ENCODE results near the gene DIP2C.
"Not testable (repeated sequence)": the region's sequence is repeated elsewhere in the genome, so short reads cannot be mapped to it uniquely, and the experiment has no call there.

The DIP2C gene

DNA sequence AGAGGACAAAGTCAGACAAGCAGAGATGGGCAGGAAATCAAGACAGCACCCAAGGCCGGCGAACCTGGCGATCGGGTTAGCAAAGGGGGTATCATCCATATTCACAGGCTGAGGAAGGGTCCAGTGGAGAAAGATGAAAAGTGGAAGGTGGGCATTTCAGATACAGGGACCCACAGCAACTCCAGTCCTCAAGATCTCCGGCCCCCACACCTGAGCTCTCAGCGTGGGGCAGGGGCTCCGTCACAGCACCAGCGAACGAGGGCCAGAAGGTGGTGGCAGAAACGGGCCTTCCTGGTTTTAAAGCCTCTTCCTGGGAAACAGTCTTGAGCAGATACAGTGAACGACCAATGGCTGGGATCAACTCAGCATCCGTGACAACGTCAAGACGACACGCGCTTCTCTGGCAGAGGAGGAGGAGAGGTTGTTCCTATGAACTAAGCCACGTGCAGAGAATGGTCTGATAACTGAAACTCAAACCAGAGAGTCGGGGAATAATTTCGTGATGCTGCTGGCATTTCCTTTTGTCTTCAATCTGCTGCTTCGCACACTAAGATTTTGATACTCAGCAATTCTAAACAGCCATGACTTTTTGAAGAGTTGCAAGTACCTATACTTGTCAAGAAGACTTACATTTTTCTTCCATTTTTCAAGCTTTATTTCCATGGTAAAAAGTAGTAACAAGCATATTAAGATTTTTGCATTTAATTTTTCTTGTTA, 334.4 kb downstream of the DIP2C start:
- H3K9me3 ChIP-seq (ENCODE audit: low read length): no peaks in the 10 kb centered on the region
- H3K4me3 ChIP-seq (ENCODE audit: low read length): no peak overlapping the region
- no peak overlapping the region for H2AFZ ChIP-seq (ENCODE audit: low read depth, low read length)
- no peaks in the 10 kb centered on the region for H3K27me3 ChIP-seq (ENCODE audit: insufficient read depth, low read length)
- peaks cover 82% of the 10 kb centered on the region for H3K36me3 ChIP-seq (ENCODE audit: insufficient read depth, low read length)
- H3K4me1 ChIP-seq (ENCODE audit: insufficient read depth, low read length): no peaks in the 10 kb centered on the region

DNA sequence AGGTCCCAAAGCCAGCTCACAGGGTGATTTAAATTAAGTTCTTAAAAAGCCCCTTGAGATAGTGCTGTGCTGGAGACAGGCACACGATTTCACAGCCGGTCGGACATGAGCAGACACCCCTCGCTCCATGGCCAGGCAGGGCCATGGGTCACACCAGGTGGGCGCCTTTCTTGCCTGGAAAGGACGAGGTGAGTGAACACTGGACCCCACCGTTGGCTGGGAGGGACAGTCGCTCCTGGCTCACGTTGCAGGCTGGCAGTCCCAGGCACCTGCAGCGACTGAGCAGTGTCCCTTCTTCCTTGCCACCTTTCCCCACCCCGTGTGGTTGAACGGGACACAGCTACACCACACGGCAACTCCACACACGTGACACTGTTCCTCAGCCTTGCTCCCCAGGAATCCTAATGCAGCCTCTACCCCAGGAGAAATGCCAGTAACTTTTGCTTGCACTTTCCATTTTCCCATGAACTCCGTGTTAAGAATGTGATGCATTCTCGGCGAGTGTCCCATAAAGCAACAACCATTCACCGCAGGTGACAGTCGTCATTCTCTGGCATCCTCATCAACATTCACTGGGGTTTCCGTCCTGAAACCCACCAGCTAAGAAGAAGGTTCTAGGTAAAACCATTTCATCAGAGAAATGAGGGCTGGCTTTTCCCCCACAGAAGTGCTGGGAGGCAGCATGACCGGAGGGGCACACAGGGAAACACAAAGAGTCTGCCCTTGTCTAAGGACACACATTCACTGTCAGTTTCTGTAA, 336.8 kb downstream of the DIP2C start:
- Histone ChIP-seq H2AFZ (ENCODE audit: low read depth, low read length) (no peak overlapping the region), H3K4me1 (ENCODE audit: insufficient read depth, low read length) (no peaks in the 10 kb centered on the region), H3K27me3 (ENCODE audit: insufficient read depth, low read length) (no peaks in the 10 kb centered on the region), H3K36me3 (ENCODE audit: insufficient read depth, low read length) (peaks cover 85% of the 10 kb centered on the region), H3K4me3 (ENCODE audit: low read length) (no peak overlapping the region), H3K9me3 (ENCODE audit: low read length) (peaks cover 11% of the 10 kb centered on the region)

DNA sequence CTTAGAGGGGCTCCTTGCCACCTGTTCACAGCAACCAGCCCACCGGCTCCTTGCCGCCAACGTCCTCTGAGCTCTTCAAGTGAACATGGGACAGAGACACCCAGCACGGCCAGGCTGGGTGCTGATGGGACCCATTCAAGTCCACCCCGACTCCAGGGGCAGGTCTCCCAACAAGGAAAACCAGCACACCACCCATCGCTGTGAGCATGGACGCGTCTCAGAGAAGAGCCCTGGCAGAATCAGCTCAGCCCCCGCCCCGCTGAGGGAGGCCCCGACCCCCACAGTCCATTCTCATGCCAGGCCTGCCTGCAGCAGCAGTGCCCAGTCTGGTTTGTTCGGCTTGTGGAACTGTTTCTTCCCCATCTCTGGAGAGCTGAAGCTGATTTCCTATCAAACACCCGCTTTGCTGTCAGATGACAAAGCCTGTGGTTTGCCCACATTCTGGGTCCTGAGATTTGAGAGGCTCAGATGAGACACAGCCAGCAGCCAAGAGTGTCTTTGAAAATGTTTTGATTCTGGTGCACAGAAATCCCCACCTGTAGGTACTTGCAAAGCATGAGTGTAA, 337.6 kb downstream of the DIP2C start:
- peaks cover 77% of the 10 kb centered on the region for H3K36me3 ChIP-seq (ENCODE audit: insufficient read depth, low read length)
- no peaks in the 10 kb centered on the region for H3K27me3 ChIP-seq (ENCODE audit: insufficient read depth, low read length)
- H3K4me1 ChIP-seq (ENCODE audit: insufficient read depth, low read length): no peaks in the 10 kb centered on the region
- H3K9me3 ChIP-seq (ENCODE audit: low read length): peaks cover 11% of the 10 kb centered on the region
- no peak overlapping the region for H3K4me3 ChIP-seq (ENCODE audit: low read length)
- H2AFZ ChIP-seq (ENCODE audit: low read depth, low read length): no peak overlapping the region

DNA sequence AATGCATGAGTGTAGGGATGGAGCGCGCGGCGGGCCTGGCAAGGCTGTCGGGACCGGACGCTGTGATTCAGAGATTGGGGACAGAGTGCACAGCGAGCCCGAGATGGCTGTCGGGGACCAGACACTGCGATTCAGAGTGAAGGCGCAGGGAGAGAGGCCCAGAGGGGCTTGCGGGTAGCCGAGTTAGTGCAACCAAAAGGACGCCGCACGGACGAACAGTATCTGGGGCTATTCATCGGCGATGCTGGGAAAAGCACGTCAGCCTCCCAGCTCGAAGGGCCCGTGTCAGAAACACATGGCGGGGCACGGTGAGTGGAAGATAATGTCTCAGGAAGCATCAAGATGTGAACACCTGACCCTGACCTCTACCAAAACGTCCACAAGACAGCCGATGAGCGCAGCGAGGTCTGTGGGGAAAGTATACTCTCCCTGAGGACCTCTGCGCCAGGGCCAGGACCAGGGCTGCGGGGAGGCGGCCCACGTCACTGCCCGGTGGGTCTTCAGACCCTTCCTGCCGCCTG, 338.4 kb downstream of the DIP2C start:
- H3K9me3 ChIP-seq (ENCODE audit: low read length): peaks cover 11% of the 10 kb centered on the region
- H3K4me3 ChIP-seq (ENCODE audit: low read length): no peak overlapping the region
- no peak overlapping the region for H2AFZ ChIP-seq (ENCODE audit: low read depth, low read length)
- H3K27me3 ChIP-seq (ENCODE audit: insufficient read depth, low read length): no peaks in the 10 kb centered on the region
- peaks cover 69% of the 10 kb centered on the region for H3K36me3 ChIP-seq (ENCODE audit: insufficient read depth, low read length)
- H3K4me1 ChIP-seq (ENCODE audit: insufficient read depth, low read length): no peaks in the 10 kb centered on the region

DNA sequence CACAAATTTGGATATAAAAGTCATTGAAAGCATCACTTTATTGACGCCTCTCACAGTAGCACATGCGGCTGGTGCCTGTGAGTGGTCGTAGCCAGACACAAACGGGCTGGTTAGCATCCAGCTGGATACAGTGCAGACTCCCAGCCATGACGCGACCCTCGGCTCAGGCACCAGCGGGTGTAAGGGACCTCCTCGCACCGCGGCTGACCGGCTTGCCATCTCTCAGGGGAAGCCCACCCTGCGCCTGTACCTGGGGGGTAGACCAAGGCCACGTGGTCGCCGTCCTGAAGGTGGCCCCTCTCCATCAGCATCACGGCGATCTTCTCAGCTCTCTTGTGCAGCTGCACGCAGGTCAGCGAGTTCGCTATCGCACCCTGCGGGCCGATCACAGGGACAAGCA, 340.4 kb downstream of the DIP2C start:
- Histone ChIP-seq H3K36me3 (ENCODE audit: insufficient read depth, low read length) (peaks cover 59% of the 10 kb centered on the region), H2AFZ (ENCODE audit: low read depth, low read length) (no peak overlapping the region), H3K27me3 (ENCODE audit: insufficient read depth, low read length) (no peaks in the 10 kb centered on the region), H3K4me1 (ENCODE audit: insufficient read depth, low read length) (no peaks in the 10 kb centered on the region), H3K9me3 (ENCODE audit: low read length) (peaks cover 11% of the 10 kb centered on the region), H3K4me3 (ENCODE audit: low read length) (no peak overlapping the region)

DNA sequence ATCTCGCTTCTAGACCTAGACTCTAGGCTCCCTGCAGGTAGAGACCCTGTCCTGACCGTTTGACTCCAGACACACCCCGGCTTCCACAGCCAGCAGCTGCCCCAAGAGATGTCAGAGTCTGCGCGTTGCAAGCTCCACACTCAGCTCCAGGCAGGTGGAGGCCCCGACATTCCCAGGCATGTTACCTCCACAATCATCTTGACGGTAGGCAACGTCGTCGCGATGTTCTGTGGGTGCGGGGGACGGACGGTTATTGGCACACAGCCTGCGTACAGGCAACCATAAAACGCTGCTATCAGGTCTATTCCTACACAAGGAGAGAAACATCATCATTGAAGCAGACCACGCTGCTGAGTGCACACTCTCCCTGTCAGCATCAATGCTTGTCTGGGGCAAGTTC, 341.0 kb downstream of the DIP2C start:
- H3K36me3 ChIP-seq (ENCODE audit: insufficient read depth, low read length): peaks cover 56% of the 10 kb centered on the region
- no peak overlapping the region for H2AFZ ChIP-seq (ENCODE audit: low read depth, low read length)
- H3K4me3 ChIP-seq (ENCODE audit: low read length): no peak overlapping the region
- no peaks in the 10 kb centered on the region for H3K4me1 ChIP-seq (ENCODE audit: insufficient read depth, low read length)
- no peaks in the 10 kb centered on the region for H3K27me3 ChIP-seq (ENCODE audit: insufficient read depth, low read length)
- H3K9me3 ChIP-seq (ENCODE audit: low read length): peaks cover 11% of the 10 kb centered on the region

DNA sequence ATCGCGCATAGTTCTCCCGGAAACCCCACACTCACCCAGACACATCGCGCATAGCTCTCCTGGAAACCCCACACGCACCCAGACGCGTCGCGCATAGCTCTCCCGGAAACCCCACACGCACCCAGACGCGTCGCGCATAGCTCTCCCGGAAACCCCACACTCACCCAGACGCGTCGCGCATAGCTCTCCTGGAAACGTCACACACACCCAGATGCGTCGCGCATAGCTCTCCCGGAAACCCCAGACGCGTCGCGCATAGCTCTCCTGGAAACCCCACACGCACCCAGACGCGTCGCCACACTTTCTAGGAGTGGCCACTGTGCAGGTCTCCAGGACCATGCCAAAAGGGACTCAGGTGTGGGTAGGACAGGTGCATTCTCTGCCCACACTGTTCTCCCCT, 341.7 kb downstream of the DIP2C start:
- peaks cover 57% of the 10 kb centered on the region for H3K36me3 ChIP-seq (ENCODE audit: insufficient read depth, low read length)
- not testable (repeated sequence) for H3K4me3 ChIP-seq (ENCODE audit: low read length); H3K4me1 ChIP-seq (ENCODE audit: insufficient read depth, low read length); H2AFZ ChIP-seq (ENCODE audit: low read depth, low read length); H3K27me3 ChIP-seq (ENCODE audit: insufficient read depth, low read length)
- H3K9me3 ChIP-seq (ENCODE audit: low read length): peaks cover 11% of the 10 kb centered on the region

DNA sequence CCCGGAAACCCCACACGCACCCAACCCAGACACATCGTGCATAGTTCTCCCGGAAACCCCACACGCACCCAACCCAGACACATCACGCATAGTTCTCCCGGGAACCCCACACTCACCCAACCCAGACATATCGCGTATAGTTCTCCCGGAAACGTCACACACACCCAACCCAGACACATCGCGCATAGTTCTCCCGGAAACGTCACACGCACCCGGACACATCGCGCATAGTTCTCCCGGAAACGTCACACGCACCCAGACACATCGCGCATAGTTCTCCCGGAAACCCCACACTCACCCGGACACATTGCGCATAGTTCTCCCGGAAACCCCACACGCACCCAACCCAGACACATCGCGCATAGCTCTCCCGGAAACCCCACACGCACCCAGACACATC, 342.3 kb downstream of the DIP2C start:
- not testable (repeated sequence) for H3K27me3 ChIP-seq (ENCODE audit: insufficient read depth, low read length); H3K4me1 ChIP-seq (ENCODE audit: insufficient read depth, low read length); H2AFZ ChIP-seq (ENCODE audit: low read depth, low read length); H3K4me3 ChIP-seq (ENCODE audit: low read length)
- Histone ChIP-seq H3K9me3 (ENCODE audit: low read length) (peaks cover 11% of the 10 kb centered on the region), H3K36me3 (ENCODE audit: insufficient read depth, low read length) (peaks cover 51% of the 10 kb centered on the region)

DNA sequence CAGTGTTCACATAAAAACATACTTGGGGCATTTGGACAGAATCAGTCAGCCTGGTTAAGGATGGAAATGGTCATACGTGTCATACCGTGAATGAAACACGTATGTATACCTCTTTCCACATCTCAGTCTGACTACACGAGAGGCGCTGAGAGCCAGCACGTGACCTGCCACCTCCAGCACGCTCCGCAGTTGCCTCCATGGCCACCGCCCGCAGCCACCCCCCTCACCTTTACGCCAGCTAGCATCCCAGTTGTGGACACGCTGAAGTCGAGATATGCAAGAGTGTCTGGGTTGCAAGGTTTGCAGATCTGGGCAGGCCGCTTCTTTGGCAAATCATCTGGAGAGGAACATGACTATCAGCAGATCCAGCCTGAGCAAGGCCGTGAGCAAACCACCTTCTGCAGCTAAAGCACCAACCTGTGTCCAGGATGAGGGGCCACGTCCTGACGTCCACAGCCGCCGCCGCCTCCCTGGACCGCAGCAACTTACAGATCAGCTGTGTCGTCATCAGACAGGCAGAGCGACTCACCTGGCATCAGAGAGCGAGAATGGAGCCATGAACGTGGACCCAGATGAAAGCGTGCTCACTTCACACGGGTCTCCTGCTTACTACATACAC, 344.8 kb downstream of the DIP2C start:
- H3K9me3 ChIP-seq (ENCODE audit: low read length): peaks cover 11% of the 10 kb centered on the region
- H3K27me3 ChIP-seq (ENCODE audit: insufficient read depth, low read length): no peaks in the 10 kb centered on the region
- H2AFZ ChIP-seq (ENCODE audit: low read depth, low read length): no peak overlapping the region
- no peaks in the 10 kb centered on the region for H3K4me1 ChIP-seq (ENCODE audit: insufficient read depth, low read length)
- no peak overlapping the region for H3K4me3 ChIP-seq (ENCODE audit: low read length)
- H3K36me3 ChIP-seq (ENCODE audit: insufficient read depth, low read length): peaks cover 52% of the 10 kb centered on the region

DNA sequence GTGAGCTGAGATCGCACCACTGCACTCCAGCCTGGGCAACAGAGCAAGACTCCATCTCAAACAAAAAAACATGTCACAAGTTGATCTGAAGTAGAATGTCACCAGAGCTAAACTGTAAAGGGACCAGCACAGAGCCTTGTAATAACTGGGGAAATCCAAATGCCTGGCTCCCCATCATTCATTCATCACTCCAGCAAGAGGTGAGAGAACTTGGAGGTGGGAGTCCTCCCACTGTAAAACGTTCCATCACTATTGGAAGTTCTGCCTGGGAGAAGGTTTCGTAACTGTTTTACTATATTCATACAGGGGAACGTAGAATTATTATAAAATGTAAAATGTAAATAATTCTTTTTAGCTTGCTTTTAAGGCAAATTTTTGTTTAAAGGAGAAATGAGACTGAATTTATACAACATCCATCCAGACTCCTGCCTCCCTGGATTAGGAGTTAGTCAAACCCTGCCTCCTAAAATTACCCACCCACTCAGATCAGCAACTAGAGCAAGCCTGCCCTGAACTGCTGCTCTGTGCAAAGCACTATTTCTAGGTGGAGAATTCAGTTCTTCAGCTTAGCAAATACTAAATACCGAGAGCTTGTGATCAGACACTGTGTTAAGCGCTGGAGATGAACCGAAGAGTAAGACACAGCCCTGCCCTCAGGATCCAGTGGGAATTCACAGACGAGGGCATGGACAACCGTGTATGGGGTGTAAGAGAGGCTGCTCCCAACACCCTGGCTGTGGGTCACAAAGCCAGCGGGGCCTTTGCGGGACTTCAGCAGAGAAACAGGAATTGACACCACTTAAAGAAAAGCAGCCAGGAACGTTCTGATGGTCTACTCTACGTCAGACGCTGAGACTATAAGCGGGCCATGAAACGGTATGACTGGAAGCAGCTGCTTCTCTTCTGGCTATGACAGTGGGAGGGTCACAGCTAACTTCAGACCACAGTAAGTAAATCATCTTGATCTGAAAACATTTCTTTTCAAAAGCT, 345.9 kb downstream of the DIP2C start:
- no peak overlapping the region for H3K4me3 ChIP-seq (ENCODE audit: low read length)
- peaks cover 6% of the 10 kb centered on the region for H3K9me3 ChIP-seq (ENCODE audit: low read length)
- no peaks in the 10 kb centered on the region for H3K4me1 ChIP-seq (ENCODE audit: insufficient read depth, low read length)
- peaks cover 51% of the 10 kb centered on the region for H3K36me3 ChIP-seq (ENCODE audit: insufficient read depth, low read length)
- no peaks in the 10 kb centered on the region for H3K27me3 ChIP-seq (ENCODE audit: insufficient read depth, low read length)
- no peak overlapping the region for H2AFZ ChIP-seq (ENCODE audit: low read depth, low read length)

DNA sequence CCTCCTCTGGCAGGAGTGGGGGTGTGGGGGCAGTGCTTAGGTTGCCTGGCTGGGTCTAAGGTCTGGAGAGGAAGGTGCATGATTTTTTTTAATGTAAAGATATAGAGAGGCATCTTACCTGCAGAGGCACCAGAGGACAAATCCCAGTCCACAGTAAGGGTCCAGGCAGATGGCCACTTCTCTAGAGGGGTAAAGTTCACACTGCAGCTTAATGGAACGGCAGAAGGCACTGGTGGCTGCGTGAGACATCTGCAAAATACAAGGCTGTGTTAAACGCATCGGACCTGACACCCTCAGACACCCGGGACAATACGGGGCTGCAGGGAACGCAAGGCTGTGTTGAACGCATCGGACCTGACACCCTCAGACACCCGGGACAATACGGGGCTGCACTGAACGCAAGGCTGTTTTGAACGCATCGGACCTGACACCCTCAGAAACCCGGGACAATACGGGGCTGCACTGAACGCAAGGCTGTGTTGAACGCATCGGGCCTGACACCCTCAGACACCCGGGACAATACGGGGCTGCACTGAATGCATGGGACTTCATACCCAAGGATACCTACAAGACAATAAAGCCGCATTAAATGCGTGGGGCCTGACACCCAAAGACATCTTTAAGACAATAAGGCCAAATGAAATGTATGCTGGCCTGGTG, 348.3 kb downstream of the DIP2C start:
- H3K36me3 ChIP-seq (ENCODE audit: insufficient read depth, low read length): peaks cover 61% of the 10 kb centered on the region
- H3K27me3 ChIP-seq (ENCODE audit: insufficient read depth, low read length): no peaks in the 10 kb centered on the region
- H3K4me3 ChIP-seq (ENCODE audit: low read length): no peak overlapping the region
- H3K9me3 ChIP-seq (ENCODE audit: low read length): no peaks in the 10 kb centered on the region
- H3K4me1 ChIP-seq (ENCODE audit: insufficient read depth, low read length): no peaks in the 10 kb centered on the region
- no peak overlapping the region for H2AFZ ChIP-seq (ENCODE audit: low read depth, low read length)

DNA sequence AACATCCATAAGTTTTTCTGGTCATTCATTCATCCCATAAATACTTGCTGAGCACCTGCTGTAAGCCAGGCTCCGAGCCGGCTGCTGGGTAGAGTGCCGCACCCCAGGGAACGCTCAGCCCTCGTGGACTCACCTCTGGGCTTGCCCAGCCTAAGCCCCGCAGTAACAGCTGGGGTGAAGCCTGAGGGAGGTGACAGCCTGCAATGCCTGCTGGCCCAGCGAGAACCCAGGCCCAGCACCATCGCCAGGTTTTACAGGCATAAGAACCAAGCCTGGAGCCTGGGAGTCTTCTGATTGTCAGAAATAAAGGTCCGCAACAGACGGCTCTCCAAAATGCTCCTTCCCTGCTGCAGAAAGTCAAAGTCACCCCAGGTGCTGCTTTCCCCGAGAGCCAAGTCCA, 348.8 kb downstream of the DIP2C start:
- Histone ChIP-seq H3K4me3 (ENCODE audit: low read length) (no peak overlapping the region), H3K27me3 (ENCODE audit: insufficient read depth, low read length) (no peaks in the 10 kb centered on the region), H3K4me1 (ENCODE audit: insufficient read depth, low read length) (no peaks in the 10 kb centered on the region), H2AFZ (ENCODE audit: low read depth, low read length) (no peak overlapping the region), H3K36me3 (ENCODE audit: insufficient read depth, low read length) (peaks cover 64% of the 10 kb centered on the region), H3K9me3 (ENCODE audit: low read length) (no peaks in the 10 kb centered on the region)
